Activated T-cell treated with anti-CD3 and anti-CD28 coated beads, Interleukin-2, amount 50 U/mL, for 48 hours (primary cell): ENCODE results near the gene C1QTNF12.
A peak's percentile ranks its signal among the peaks of the same experiment; 100 is the strongest.

Experiments
- DNase-seq, 2 experiments: peaks; one replicate each; pipeline ENCODE4 v3.0.0-alpha.2; 2020

C1QTNF12 gene

DNA sequence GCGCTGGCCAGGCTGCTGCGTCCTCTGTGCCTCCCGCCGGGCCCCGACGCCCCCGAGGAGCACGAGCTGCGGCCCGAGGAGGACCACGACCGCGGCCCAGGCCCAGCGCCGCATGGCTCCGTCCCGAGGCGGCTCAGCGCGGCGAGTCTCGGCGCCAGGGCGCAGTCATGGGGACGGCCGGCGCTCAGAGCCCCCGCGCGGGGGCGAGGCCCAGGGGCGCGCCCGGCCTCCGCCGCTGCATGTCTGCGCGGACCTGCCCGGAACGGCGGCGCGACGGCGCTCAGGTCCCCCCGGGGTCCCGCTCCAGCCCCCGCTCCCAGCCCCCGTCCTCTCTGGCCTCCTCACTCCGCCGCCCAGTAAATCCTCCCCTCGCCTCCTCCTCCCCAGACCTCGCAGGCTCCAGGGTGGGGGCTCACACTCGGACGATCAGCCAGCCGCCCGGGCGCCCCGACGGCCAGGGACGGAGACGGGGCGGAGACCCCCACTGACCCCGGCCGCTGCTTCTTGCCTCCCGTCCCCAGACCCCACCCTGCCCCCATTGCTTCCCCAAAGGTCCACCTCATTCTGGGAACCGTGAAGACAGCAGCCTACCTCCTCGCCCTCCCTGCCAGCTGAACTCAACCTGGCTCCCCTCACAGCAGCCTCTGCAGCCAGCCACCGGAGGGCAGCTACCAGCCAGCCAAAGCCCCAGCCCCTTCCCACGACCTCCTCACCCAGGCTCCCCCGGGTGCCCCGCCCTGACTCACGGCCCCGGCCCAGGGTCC, at the start of gene C1QTNF12:
Gene C1QTNF12 (minus strand): TSS at position 146 of the 764 bp plus-strand sequence. CDS start 32 bp downstream, at position 114.
- no peak for DNase-seq

DNA sequence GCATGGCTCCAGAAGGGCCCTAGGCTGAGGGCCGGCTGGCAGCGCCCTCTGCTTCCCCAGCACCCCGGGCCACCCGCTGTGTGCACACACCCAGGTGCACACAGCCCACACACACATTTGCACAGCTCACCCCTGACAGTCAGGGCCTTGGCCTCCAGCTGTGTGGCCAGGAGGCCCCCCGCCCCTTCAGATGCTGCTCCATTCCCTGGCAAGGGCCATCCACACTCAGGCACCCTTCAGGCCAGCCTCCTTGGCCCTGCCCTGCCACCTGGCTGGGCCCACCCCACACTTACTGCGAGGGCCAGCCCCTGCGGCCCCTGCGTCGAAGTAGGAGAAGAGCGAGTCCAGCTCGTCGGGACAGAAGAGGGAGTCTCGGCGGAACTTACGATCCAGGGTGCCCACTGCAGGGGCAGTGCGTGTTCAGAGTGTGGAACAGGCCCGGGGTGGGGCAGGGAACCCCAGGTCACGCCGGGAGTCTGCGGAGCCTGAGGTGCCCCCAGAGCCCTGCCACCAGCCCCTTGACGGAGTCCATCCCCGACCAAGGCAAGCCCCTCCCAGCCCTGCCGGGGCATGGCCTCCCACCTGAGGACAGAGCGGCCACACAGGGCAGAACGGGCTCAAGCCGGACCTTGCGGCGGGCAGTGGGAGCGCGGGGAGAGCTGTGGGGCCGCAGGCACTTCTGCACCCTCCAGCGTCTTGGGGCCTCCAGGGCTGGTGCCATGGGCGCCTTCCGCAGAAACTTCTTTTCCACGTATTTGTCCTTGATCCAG, 48.8 kb upstream of the C1QTNF12 start:
- DNase-seq = no peak

- no peak for DNase-seq
Observed at GRCh38 chr1:1294250-1294890, 47.8 kb upstream of the C1QTNF12 start.

DNA sequence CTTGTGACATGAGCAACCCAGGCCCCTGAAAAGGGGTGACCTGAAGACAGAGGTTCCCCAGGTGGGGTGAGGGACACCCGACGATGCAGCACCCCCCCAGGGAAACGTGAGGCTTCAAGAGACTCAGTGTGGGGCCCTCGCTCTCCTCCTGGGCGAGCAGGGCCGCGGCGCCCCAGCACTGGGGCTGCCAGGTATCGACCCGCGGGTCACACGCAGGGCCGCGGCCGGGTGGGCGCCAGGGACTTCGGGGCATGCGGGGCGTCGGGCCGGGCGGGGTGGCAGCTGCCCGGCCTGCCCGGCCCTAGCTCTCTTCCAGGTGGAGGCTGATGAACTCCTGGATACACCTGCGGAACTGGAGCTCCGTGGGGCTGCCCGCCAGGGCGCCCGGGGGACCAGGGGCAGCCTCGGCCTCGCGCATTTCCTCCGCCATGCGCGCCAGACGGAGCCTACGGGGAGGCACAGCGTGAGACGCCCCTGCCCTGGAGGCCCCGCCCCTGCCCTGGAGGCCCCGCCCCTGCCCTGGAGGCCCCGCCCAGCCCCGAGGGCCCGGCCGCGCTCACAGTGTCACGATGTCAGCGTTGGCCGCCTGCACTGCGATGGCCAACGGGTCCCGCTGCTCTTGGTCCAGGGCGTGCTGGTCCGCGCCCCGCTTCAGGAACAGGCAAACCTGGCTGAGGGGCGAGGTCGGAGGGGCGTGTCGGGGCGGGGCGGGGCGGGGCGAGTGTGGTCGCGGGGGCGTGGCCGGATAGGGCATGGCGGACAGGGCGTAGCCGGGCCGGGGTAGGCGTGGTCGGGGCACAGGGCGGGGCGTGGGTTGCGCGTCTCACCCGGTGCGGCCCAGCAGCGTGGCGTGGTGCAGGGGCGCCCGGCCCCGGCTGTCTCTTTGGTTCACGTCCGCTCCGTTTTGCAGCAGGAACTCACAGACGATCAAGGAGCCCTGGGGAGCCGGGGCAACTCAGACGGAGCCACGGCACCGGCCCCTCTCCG, 47.0 kb upstream of the C1QTNF12 start:
- no peak for DNase-seq

- DNase-seq = no peak
Observed at GRCh38 chr1:1292851-1293250, 46.3 kb upstream of the C1QTNF12 start.

- no peak for DNase-seq
Observed at GRCh38 chr1:1292442-1292779, 45.9 kb upstream of the C1QTNF12 start.

DNA sequence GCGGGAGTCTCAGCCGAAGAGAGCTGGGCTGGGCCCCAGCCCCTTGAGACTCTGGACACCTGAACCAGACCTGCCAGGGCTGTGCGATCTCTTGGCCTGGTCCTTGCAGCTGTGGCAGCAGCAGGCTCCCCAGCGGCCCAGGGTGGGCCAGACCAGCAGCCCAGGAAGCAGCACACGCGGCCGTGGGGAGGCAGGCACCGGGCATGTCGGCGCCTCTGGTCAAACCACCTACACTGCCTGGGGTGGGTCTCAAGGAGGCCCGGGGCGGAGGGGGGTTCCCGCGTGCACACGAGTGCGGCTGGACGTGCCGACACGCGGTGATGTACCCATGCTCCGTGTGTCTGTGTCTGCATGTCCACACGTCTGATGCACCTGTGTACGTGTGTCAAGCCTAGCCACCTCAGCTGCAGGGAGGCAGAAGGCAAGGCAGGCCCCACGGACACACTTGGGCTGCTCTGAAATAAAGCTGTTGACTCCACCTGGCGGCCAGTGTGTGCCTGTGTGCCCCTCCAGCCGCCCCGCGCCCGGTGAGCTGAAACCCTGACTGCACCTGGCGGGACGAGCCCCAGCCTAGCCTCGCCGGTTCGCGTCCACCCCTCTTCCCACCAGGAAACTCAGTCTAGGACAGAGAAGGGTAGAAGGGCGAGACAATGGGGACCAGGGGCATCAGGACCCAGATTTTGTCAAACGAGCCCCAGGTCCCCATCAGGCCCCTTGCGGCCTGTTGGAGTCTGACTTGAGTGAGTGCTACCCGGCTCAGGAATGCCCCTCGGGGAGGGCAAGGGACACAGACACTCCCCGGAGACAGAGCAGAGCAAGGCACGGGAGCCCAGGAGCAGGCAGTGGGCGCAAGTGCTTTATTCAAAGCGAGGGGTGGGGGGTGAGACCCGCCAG, 45.3 kb upstream of the C1QTNF12 start:
- peak; percentile 74 for DNase-seq

DNA sequence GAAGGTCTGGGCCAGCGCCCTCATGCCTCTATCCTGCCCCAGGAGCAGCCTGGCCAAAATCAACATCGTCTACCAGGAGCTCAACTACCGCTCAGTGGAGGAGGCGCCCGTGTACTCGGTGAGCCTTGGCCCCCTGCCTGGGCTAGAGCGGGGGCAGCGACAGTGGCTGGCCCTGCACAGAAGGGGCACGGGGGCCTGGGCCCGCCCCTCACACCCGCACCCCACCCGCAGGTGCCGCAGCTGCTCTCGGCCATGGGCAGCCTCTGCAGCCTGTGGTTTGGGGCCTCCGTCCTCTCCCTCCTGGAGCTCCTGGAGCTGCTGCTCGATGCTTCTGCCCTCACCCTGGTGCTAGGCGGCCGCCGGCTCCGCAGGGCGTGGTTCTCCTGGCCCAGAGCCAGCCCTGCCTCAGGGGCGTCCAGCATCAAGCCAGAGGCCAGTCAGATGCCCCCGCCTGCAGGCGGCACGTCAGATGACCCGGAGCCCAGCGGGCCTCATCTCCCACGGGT, 44.6 kb upstream of the C1QTNF12 start:
- DNase-seq = no peak

DNA sequence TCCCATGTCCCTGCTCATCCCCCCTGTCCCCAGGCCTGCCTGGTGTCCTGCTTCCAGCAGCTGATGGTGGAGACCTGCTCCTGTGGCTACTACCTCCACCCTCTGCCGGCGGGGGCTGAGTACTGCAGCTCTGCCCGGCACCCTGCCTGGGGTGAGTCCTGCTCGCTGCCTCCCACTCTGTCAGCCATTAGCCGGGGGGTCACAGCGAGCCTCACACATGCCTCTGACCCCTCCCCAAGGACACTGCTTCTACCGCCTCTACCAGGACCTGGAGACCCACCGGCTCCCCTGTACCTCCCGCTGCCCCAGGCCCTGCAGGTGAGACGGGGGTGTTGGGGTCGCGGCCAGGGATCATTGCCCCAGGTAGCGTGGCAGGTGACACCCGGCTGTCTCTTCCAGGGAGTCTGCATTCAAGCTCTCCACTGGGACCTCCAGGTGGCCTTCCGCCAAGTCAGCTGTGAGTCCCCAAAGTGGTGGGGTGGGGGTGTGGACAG, 43.8 kb upstream of the C1QTNF12 start:
- peak; percentile 66 to 69 for DNase-seq

- no peak for DNase-seq
Observed at GRCh38 chr1:1287288-1288110, 41.0 kb upstream of the C1QTNF12 start.

GRCh38 chr1:1286313-1287261, 40.1 kb upstream of the C1QTNF12 start:
- no peak for DNase-seq

DNA sequence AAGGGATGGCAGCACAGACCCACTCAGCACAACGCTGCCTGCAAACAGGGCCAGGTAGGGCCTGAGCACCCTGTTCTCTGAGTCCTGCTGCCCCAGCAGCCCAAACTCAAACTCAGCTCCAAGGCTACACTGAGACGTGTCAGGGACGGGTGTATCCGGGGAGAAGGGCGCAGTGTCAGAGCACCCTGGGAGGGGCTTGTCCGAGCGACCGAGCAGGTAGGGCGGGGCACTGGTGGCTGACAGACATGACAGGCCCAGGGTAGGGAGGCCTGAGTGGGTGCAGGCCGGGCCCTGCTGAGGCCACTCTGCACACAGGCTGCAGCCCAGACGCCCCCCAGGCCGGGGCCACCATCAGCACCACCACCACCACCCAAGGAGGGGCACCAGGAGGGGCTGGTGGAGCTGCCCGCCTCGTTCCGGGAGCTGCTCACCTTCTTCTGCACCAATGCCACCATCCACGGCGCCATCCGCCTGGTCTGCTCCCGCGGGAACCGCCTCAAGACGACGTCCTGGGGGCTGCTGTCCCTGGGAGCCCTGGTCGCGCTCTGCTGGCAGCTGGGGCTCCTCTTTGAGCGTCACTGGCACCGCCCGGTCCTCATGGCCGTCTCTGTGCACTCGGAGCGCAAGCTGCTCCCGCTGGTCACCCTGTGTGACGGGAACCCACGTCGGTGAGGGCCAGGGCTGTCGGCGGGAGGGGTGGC, 39.2 kb upstream of the C1QTNF12 start:
- DNase-seq = no peak

DNA sequence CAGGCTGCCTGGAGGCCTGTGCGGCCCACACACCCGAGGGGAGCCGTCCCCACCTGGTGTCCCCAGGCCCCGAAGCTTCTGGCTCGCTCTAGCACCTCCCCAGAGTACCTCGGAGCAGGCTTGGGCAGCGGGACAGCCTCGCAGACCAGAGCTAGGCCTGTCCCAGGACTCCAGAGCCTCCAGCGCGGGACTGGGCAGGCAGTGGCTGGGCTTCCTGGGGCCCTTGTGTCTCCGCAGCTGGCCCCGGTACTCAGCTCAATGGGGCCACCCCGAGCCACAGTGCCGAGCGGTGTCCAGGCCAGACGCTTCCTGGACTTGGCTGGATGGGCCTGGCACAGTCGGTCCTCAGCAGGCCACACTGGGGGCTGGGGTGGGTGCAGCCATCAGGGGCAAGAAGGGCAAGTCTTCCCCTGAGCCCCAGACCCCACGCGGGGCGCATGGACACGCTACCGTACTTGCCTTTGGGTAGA, 38.6 kb upstream of the C1QTNF12 start:
- DNase-seq = no peak

DNA sequence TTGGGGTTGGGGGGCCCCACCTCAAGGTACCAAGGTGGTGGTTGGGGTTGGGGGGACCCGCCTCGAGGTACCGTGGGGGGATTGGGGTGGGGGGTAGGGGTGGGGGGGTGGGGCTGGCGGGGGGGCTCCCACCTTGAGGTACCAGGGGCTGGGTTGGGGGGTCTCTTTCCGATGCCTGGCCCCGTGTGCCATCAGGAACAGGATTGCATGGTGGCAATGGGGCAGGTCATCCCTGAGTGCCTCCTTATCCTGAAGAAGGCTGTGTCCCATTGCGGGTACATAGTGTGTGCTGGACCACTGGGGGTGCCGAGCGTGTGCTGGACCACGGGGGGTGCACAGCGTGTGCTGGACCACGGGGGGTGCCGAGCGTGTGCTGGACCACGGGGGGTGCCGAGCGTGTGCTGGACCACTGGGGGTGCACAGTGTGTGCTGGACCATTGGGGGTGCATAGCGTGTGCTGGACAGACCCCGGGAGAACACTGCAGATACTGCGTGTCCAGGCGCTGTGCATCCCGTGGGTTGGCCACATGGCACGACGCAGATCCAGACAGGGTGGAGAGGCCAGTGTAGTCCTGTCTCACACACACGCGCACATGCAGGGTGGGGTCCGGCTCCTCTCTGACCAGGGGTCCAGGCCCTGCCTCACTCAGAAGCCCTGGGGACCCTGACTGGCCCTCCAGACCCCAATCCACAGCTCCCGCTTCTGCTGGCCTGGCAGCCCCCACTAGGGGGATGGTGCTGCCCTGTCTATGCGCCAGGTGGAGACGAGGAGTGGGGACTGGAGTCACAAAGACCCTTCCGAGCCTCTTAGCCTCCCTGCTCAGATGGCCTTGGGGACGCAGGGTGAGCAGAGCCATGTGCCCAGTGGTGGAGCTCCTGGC, 37.9 kb upstream of the C1QTNF12 start:
- no peak for DNase-seq

DNA sequence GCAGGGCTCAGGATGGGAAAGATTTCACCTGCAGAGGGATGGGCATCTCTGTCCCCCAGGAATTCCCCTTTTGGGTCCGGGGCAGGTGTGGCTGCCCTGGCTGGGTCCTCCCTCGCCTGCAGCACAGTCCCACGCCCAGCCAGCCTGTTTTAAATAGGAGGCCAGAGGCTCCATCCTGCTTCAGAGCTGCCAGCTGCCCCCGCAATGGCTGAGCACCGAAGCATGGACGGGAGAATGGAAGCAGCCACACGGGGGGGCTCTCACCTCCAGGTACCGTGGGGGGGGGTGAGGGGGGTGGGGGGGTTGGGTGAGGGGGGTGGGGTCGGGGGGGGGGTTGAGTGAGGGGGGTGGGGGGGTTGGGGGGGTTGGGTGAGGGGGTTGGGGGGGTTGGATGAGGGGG, 37.3 kb upstream of the C1QTNF12 start:
- DNase-seq = no peak

- DNase-seq = peak; percentile 66
Observed at GRCh38 chr1:1282998-1283397, 36.5 kb upstream of the C1QTNF12 start.
